ENCODE results near the gene CCSER2.
"Not testable (repeated sequence)": the region's sequence is repeated elsewhere in the genome, so short reads cannot be mapped to it uniquely, and the experiment has no call there.

CCSER2 gene

DNA sequence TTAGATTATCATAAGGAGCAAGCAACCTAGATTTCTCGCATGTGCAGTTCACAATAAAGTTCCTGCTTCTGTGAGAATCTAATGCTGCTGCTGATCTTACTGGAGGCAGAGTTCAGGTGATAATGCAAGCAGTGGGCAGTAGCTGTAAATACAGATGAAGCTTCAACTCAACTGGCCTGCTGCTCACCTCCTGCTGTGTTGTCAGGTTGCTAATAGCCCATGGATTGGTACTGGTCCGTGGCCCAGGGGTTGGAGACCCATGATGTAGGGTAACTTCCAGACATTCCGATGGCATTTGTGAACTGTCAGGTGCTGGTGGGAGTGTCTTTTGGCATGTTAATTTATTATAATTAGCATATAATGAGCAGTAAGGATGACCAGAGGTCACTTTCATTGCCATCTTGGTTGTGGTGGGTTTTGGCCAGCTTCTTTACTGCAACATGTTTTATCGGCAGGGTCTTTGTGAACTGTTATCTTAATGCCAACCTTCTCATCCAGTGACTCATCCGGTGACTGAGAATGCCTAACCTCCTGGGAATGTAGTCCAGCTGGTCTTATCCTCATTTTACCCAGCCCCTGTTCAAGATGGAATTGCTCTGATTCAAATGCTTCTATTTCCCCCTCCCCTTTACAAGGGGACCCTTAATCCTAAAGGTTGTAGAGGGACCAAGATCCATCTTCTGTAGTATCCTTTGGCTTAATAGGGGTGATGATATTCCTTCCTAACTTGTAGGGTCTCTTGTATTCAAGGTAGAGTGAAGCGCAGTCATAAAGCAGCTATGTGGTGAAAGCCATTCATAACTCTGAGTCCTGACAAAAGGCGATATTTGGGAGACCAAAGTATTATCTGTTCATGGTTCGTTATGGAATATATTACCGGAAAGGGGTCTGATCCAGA lies 165.8 kb downstream of the CCSER2 start:
- TF ChIP-seq, protein P1, sequence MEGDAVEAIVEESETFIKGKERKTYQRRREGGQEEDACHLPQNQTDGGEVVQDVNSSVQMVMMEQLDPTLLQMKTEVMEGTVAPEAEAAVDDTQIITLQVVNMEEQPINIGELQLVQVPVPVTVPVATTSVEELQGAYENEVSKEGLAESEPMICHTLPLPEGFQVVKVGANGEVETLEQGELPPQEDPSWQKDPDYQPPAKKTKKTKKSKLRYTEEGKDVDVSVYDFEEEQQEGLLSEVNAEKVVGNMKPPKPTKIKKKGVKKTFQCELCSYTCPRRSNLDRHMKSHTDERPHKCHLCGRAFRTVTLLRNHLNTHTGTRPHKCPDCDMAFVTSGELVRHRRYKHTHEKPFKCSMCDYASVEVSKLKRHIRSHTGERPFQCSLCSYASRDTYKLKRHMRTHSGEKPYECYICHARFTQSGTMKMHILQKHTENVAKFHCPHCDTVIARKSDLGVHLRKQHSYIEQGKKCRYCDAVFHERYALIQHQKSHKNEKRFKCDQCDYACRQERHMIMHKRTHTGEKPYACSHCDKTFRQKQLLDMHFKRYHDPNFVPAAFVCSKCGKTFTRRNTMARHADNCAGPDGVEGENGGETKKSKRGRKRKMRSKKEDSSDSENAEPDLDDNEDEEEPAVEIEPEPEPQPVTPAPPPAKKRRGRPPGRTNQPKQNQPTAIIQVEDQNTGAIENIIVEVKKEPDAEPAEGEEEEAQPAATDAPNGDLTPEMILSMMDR (IDR thresholded peaks at IDR 0.05; ENCODE audit: extremely low read depth, insufficient read depth, missing control alignments): no peak
- in situ Hi-C loops (cut with MboI; ENCODE audit: low pct_unique_long_range_greater_than_20kb, low sequenced_read_pairs, unreplicated experiment): no loop called here
- DNase-seq (ENCODE audit: low spot score): no peak

DNA sequence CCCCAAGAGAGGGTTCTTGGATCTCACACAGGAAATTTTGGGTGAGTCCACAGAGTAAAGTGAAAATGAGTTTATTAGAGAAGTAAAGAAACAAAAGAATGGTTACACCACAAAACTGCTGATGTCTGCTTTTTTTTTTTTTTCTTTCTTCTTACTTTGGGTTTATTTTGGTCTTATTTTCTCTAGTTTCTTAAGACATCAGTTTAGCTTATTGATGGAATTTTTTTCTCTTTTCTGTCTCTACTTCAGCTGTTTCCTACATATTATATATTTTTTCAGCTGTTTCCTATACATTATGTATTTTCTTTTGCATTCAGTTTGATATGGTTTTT lies 166.4 kb downstream of the CCSER2 start:
- no peak for DNase-seq (ENCODE audit: low spot score)
- TF ChIP-seq, protein P1 (IDR thresholded peaks at IDR 0.05; ENCODE audit: extremely low read depth, insufficient read depth, missing control alignments): no peak
- in situ Hi-C loops (cut with MboI; ENCODE audit: low pct_unique_long_range_greater_than_20kb, low sequenced_read_pairs, unreplicated experiment): no loop called here

DNA sequence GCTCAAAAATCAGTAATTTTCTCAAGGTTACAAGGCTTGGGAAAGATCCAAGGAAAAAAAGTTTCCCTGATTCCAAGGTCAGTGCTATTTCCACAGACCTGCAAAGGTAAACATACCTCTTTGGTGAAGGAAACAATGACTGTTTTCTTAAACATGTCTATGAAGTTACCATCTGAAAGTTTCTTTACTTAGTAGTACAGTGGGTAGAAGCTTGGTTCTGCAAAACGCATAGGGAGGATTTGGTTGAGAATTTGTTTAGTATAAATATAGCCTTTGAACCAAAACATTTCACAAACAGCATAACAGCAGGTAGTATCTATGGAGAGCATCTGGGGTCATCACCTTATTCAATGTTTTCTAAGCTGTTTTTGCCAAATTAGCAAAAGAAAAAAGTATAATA lies 169.6 kb downstream of the CCSER2 start:
- TF ChIP-seq, protein P1 (IDR thresholded peaks at IDR 0.05; ENCODE audit: extremely low read depth, insufficient read depth, missing control alignments): no peak
- in situ Hi-C loops (cut with MboI; ENCODE audit: low pct_unique_long_range_greater_than_20kb, low sequenced_read_pairs, unreplicated experiment): no loop called here
- DNase-seq (ENCODE audit: low spot score): no peak

DNA sequence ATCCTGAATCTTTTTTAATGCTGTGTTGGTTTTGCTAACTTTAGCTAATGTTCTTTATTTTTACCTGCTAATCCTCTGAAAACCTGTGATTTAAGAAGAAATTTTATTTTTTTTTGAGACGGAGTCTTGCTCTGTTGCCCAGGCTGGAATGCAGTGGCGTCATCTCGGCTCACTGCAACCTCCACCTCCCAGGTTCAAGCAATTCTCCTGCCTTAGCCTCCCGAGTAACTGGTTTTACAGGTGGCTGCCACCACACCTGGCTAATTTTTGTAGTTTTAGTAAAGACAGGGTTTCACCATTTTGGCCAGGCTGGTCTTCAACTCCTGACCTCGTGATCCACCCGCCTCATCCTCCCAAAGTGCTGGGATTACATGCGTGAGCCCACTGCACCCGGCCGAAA lies 170.7 kb downstream of the CCSER2 start:
- in situ Hi-C loops (cut with MboI; ENCODE audit: low pct_unique_long_range_greater_than_20kb, low sequenced_read_pairs, unreplicated experiment); DNase-seq (ENCODE audit: low spot score): not testable (repeated sequence)

DNA sequence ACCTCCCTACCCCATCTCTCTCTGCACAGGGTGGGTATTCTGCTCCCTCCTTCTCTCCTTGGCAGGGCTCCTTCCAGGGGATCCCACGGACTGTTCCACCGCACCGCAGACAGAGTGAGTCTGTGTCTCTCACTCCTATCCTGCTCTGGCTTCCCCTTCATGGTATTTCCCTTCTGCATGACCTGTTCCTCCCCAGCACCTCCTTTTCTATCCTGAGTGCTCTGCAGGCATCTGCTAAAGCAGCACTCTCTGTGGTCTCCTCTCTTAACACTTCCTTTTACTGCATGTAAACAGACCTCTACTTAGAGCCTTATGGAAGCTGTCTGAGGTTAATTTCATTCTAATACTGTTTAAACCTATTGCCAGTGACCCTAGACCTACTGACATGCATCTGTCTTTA lies 171.5 kb downstream of the CCSER2 start:
- in situ Hi-C loops (cut with MboI; ENCODE audit: low pct_unique_long_range_greater_than_20kb, low sequenced_read_pairs, unreplicated experiment): no loop called here
- no peak for DNase-seq (ENCODE audit: low spot score)
- TF ChIP-seq, protein P1 (IDR thresholded peaks at IDR 0.05; ENCODE audit: extremely low read depth, insufficient read depth, missing control alignments): no peak

DNA sequence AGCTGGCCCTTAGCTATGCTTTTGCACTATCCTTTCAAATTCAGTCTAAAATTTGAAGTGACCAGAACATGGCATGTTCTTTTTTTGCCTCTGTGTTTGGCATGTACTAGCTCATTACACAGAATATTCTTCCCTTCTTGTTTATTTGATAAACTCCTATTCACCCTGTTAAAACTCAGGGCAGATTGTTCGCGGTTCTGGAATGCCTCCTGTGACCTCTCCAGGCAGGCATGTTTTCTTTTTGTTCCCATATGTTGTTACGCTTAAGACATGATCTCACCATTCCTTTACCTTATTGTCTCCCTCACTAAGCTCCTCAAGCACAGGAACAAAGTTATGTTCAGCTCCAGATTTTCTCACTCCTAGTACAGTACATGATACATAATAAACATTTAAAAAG lies 181.7 kb downstream of the CCSER2 start:
- DNase-seq (ENCODE audit: low spot score): no peak
- in situ Hi-C loops (cut with MboI; ENCODE audit: low pct_unique_long_range_greater_than_20kb, low sequenced_read_pairs, unreplicated experiment): no loop called here
- TF ChIP-seq, protein P1 (IDR thresholded peaks at IDR 0.05; ENCODE audit: extremely low read depth, insufficient read depth, missing control alignments): no peak

DNA sequence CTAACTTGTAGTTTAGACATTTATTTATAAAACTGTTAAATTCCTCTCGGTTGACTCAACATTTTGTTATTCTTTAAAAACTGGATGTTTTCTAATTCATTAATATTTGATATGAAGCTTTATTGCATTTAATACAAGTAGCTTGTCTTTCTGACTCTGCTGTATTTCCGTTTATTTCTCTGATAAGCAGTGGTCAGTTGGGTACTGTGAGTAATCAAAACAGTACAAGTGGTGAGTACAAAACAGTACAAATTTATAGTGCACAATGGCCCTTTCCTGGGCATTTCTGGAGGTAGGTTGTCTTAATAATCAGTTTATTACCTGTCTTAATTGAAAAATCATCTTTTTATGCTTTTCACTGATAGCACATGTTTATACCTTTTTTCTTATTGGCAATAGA lies 182.7 kb downstream of the CCSER2 start:
- DNase-seq (ENCODE audit: low spot score): no peak
- TF ChIP-seq, protein P1 (IDR thresholded peaks at IDR 0.05; ENCODE audit: extremely low read depth, insufficient read depth, missing control alignments): no peak
- in situ Hi-C loops (cut with MboI; ENCODE audit: low pct_unique_long_range_greater_than_20kb, low sequenced_read_pairs, unreplicated experiment): no loop called here
